ENCODE results near the gene C1orf50.

The C1orf50 gene

GRCh38 chr1:42824481-42825035 is 57.5 kb downstream of the C1orf50 start:
- in situ Hi-C loops (cut with MboI; ENCODE audit: low pct_unique_long_range_greater_than_20kb, low sequenced_read_pairs, unreplicated experiment) = no loop called here
- no peak for TF ChIP-seq CTCF (IDR thresholded peaks at IDR 0.05; ENCODE audit: extremely low read depth, insufficient read depth, missing control alignments)
- no peak for DNase-seq (ENCODE audit: low spot score)

- in situ Hi-C loops (cut with MboI; ENCODE audit: low pct_unique_long_range_greater_than_20kb, low sequenced_read_pairs, unreplicated experiment) = no loop called here
- TF ChIP-seq CTCF (IDR thresholded peaks at IDR 0.05; ENCODE audit: extremely low read depth, insufficient read depth, missing control alignments) = no peak
- no peak for DNase-seq (ENCODE audit: low spot score)
These were observed 58.2 kb downstream of the C1orf50 start for GRCh38 chr1:42825036-42825851.

All from GM13977 (cell line).